Measurements from ENCODE around the gene TAS2R19.
"Not testable (repeated sequence)": the region's sequence is repeated elsewhere in the genome, so short reads cannot be mapped to it uniquely, and the experiment has no call there.

Gene TAS2R19

GRCh38 chr12:11039171-11039570 lies 16.8 kb upstream of the TAS2R19 start:
- no peak for TF ChIP-seq CTCF (IDR thresholded peaks at IDR 0.05)
- H3K36me3 ChIP-seq (ENCODE audit: control insufficient read depth, insufficient read depth, low read length): no peaks in the 10 kb centered on the region

GRCh38 chr12:11033959-11034358 lies 11.5 kb upstream of the TAS2R19 start:
- not testable (repeated sequence) for H3K27me3 ChIP-seq (ENCODE audit: control insufficient read depth, insufficient read depth, low read length); H3K9me3 ChIP-seq (ENCODE audit: control insufficient read depth, low read length); H3K4me1 ChIP-seq; H3K27ac ChIP-seq; H3K4me2 ChIP-seq (ENCODE audit: low read length); H3K4me3 ChIP-seq (ENCODE audit: low read depth, low read length); H3K79me2 ChIP-seq; H2AFZ ChIP-seq; H3K9ac ChIP-seq; H3K36me3 ChIP-seq (ENCODE audit: control insufficient read depth, insufficient read depth, low read length)

More at GRCh38 chr12:11039171-11039570, 16.8 kb upstream of the TAS2R19 start:
- no peaks in the 10 kb centered on the region for H3K27me3 ChIP-seq (ENCODE audit: control insufficient read depth, insufficient read depth, low read length)
- H3K9me3 ChIP-seq (ENCODE audit: control insufficient read depth, low read length): no peaks in the 10 kb centered on the region
- H3K4me1 ChIP-seq: no peaks in the 10 kb centered on the region
- H3K9ac ChIP-seq: no peak overlapping the region
- no peak overlapping the region for H3K4me3 ChIP-seq (ENCODE audit: low read depth, low read length)
- no peak overlapping the region for H2AFZ ChIP-seq
- H3K4me2 ChIP-seq (ENCODE audit: low read length): no peak overlapping the region
- H3K27ac ChIP-seq: no peak overlapping the region
- peaks cover under 1% of the 10 kb centered on the region for H3K79me2 ChIP-seq

- no peaks in the 10 kb centered on the region for H3K4me1 ChIP-seq
- H3K9me3 ChIP-seq (ENCODE audit: control insufficient read depth, low read length): no peaks in the 10 kb centered on the region
- H3K27me3 ChIP-seq (ENCODE audit: control insufficient read depth, insufficient read depth, low read length): no peaks in the 10 kb centered on the region
- no peak within 1 kb of the TSS for H3K4me2 ChIP-seq (ENCODE audit: low read length)
- TF ChIP-seq CTCF (IDR thresholded peaks at IDR 0.05): no peak
- H3K36me3 ChIP-seq (ENCODE audit: control insufficient read depth, insufficient read depth, low read length): no peaks in the 10 kb centered on the region
- H2AFZ ChIP-seq: no peak within 1 kb of the TSS
- H3K4me3 ChIP-seq (ENCODE audit: low read depth, low read length): no peak within 1 kb of the TSS
- H3K9ac ChIP-seq: no peak within 1 kb of the TSS
- peaks cover 2% of the 10 kb centered on the region for H3K79me2 ChIP-seq
- no peak within 1 kb of the TSS for H3K27ac ChIP-seq
These were observed 8.9 kb upstream of the TAS2R19 start, which contains the start of gene TAS2R31 for GRCh38 chr12:11031307-11031706. Gene TAS2R31, minus strand, starts transcription at chr12:11031407. Its CDS starts 72 bp downstream, at chr12:11031335.

- Histone ChIP-seq H3K27me3 (ENCODE audit: control insufficient read depth, insufficient read depth, low read length) (no peaks in the 10 kb centered on the region), H3K4me1 (no peaks in the 10 kb centered on the region), H3K4me3 (ENCODE audit: low read depth, low read length) (no peak overlapping the region), H3K9ac (no peak overlapping the region), H3K4me2 (ENCODE audit: low read length) (no peak overlapping the region), H3K79me2 (no peaks in the 10 kb centered on the region), H3K36me3 (ENCODE audit: control insufficient read depth, insufficient read depth, low read length) (no peaks in the 10 kb centered on the region), H3K27ac (no peak overlapping the region), H3K9me3 (ENCODE audit: control insufficient read depth, low read length) (no peaks in the 10 kb centered on the region), H2AFZ (no peak overlapping the region)
- TF ChIP-seq CTCF (IDR thresholded peaks at IDR 0.05): no peak
These were observed 3.7 kb upstream of the TAS2R19 start for GRCh38 chr12:11026118-11026517.

GRCh38 chr12:11023387-11023786 lies 967 bp upstream of the TAS2R19 start:
- Histone ChIP-seq H3K79me2 (no peaks in the 10 kb centered on the region), H3K4me3 (ENCODE audit: low read depth, low read length) (no peak overlapping the region), H3K4me1 (no peaks in the 10 kb centered on the region), H3K27ac (no peak overlapping the region), H3K4me2 (ENCODE audit: low read length) (no peak overlapping the region), H3K9ac (no peak overlapping the region), H3K27me3 (ENCODE audit: control insufficient read depth, insufficient read depth, low read length) (no peaks in the 10 kb centered on the region), H3K9me3 (ENCODE audit: control insufficient read depth, low read length) (no peaks in the 10 kb centered on the region), H3K36me3 (ENCODE audit: control insufficient read depth, insufficient read depth, low read length) (no peaks in the 10 kb centered on the region), H2AFZ (no peak overlapping the region)
- TF ChIP-seq CTCF (IDR thresholded peaks at IDR 0.05): no peak
